HEK293 (cell line): ENCODE measurements around the gene MMD.

Experiments used
- PRDM10 ChIP-seq: fragments of 450-650 bp; formaldehyde crosslinking; IDR thresholded peaks from 2 replicates; pipeline ENCODE4 v1.5.1; 2016; ENCODE audit warnings: missing biosample characterization, missing genetic modification characterization
- TF ChIP-seq, protein P1 (sequence below): fragments of 450-650 bp; formaldehyde crosslinking; IDR thresholded peaks from 2 replicates; pipeline ENCODE4 v1.5.1; 2016; ENCODE audit warnings: missing biosample characterization, missing genetic modification characterization
- TF ChIP-seq, protein P2 (sequence below): fragments of 450-650 bp; formaldehyde crosslinking; IDR thresholded peaks from 2 replicates; pipeline ENCODE4 v1.5.1; 2016; ENCODE audit warnings: missing biosample characterization, missing genetic modification characterization

GRCh38 chr17:55354941-55355340, 66.7 kb downstream of the MMD start:
- TF ChIP-seq, protein P1, sequence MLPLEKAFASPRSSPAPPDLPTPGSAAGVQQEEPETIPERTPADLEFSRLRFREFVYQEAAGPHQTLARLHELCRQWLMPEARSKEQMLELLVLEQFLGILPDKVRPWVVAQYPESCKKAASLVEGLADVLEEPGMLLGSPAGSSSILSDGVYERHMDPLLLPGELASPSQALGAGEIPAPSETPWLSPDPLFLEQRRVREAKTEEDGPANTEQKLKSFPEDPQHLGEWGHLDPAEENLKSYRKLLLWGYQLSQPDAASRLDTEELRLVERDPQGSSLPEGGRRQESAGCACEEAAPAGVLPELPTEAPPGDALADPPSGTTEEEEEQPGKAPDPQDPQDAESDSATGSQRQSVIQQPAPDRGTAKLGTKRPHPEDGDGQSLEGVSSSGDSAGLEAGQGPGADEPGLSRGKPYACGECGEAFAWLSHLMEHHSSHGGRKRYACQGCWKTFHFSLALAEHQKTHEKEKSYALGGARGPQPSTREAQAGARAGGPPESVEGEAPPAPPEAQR (tag by site-specific recombination), result no peak
- TF ChIP-seq, protein P2, sequence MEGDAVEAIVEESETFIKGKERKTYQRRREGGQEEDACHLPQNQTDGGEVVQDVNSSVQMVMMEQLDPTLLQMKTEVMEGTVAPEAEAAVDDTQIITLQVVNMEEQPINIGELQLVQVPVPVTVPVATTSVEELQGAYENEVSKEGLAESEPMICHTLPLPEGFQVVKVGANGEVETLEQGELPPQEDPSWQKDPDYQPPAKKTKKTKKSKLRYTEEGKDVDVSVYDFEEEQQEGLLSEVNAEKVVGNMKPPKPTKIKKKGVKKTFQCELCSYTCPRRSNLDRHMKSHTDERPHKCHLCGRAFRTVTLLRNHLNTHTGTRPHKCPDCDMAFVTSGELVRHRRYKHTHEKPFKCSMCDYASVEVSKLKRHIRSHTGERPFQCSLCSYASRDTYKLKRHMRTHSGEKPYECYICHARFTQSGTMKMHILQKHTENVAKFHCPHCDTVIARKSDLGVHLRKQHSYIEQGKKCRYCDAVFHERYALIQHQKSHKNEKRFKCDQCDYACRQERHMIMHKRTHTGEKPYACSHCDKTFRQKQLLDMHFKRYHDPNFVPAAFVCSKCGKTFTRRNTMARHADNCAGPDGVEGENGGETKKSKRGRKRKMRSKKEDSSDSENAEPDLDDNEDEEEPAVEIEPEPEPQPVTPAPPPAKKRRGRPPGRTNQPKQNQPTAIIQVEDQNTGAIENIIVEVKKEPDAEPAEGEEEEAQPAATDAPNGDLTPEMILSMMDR, result no peak
- no peak for TF ChIP-seq PRDM10
